NB4 (cell line): ENCODE results near the gene ARHGAP21.

Experiments
- POLR2A ChIP-seq: IDR thresholded peaks from 2 replicates; pipeline ENCODE4 v1.6.1; 2011; ENCODE audit warnings: mild to moderate bottlenecking; ENCODE audit not compliant: insufficient read length; ENCODE audit errors: extremely low read depth
- TF ChIP-seq, protein P1 (sequence below): IDR thresholded peaks from one replicate; pipeline ENCODE4 v1.5.1; 2012; ENCODE audit warnings: low read depth, low read length

GRCh38 chr10:24575481-24576002, 148.1 kb downstream of the ARHGAP21 start:
- no peak for TF ChIP-seq POLR2A
- TF ChIP-seq, protein P1, sequence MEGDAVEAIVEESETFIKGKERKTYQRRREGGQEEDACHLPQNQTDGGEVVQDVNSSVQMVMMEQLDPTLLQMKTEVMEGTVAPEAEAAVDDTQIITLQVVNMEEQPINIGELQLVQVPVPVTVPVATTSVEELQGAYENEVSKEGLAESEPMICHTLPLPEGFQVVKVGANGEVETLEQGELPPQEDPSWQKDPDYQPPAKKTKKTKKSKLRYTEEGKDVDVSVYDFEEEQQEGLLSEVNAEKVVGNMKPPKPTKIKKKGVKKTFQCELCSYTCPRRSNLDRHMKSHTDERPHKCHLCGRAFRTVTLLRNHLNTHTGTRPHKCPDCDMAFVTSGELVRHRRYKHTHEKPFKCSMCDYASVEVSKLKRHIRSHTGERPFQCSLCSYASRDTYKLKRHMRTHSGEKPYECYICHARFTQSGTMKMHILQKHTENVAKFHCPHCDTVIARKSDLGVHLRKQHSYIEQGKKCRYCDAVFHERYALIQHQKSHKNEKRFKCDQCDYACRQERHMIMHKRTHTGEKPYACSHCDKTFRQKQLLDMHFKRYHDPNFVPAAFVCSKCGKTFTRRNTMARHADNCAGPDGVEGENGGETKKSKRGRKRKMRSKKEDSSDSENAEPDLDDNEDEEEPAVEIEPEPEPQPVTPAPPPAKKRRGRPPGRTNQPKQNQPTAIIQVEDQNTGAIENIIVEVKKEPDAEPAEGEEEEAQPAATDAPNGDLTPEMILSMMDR, result no peak
